ENCODE measurements around the gene CTPS2.

- TF ChIP-seq CTCF (IDR thresholded peaks at IDR 0.05; ENCODE audit: low read depth, low read length) = no peak
- TF ChIP-seq POLR2A (IDR thresholded peaks at IDR 0.05; ENCODE audit: extremely low read depth, insufficient read length) = no peak
- TF ChIP-seq MAX (IDR thresholded peaks at IDR 0.05; ENCODE audit: low read depth, low read length) = no peak
Measured at GRCh38 chrX:16617382-16617781, 95.1 kb downstream of the CTPS2 start.
